HG03095 (cell line): ENCODE measurements around the gene KAT6B.

Source experiments
- ATAC-seq: cut with Tn5 transposase; IDR thresholded peaks from one replicate; pipeline ENCODE4 v1.9.1; 2021; ENCODE audit warnings: moderate library complexity; ENCODE audit not compliant: unreplicated experiment

Gene KAT6B

GRCh38 chr10:75008952-75009351 lies 182.6 kb downstream of the KAT6B start:
- no peak for ATAC-seq

- no peak for ATAC-seq
Observed at GRCh38 chr10:75009426-75009825, 183.0 kb downstream of the KAT6B start.

- ATAC-seq, result no peak
Observed at GRCh38 chr10:75010373-75010772, 184.0 kb downstream of the KAT6B start.

GRCh38 chr10:75011221-75011620 lies 184.8 kb downstream of the KAT6B start:
- no peak for ATAC-seq

- no peak for ATAC-seq
Observed at GRCh38 chr10:75012471-75012870, 186.1 kb downstream of the KAT6B start.

GRCh38 chr10:75013007-75013406 lies 186.6 kb downstream of the KAT6B start:
- no peak for ATAC-seq

GRCh38 chr10:75013522-75013921 lies 187.1 kb downstream of the KAT6B start:
- ATAC-seq, result no peak

- no peak for ATAC-seq
Observed at GRCh38 chr10:75014516-75015230, 188.3 kb downstream of the KAT6B start.

- no peak for ATAC-seq
Observed at GRCh38 chr10:75015442-75015841, 189.0 kb downstream of the KAT6B start.

- no peak for ATAC-seq
Observed at GRCh38 chr10:75016325-75016724, 189.9 kb downstream of the KAT6B start.

GRCh38 chr10:75018251-75018650 lies 191.9 kb downstream of the KAT6B start:
- no peak for ATAC-seq

- ATAC-seq, result no peak
Observed at GRCh38 chr10:75018686-75019307, 192.4 kb downstream of the KAT6B start.

GRCh38 chr10:75019370-75019769 lies 193.0 kb downstream of the KAT6B start:
- no peak for ATAC-seq

GRCh38 chr10:75020168-75020567 lies 193.8 kb downstream of the KAT6B start:
- no peak for ATAC-seq

GRCh38 chr10:75021379-75022249 lies 195.2 kb downstream of the KAT6B start:
- ATAC-seq, result no peak

- ATAC-seq, result no peak
Observed at GRCh38 chr10:75023074-75023473, 196.7 kb downstream of the KAT6B start.

- no peak for ATAC-seq
Observed at GRCh38 chr10:75024971-75025523, 198.6 kb downstream of the KAT6B start.

- ATAC-seq, result no peak
Observed at GRCh38 chr10:75028049-75028448, 201.6 kb downstream of the KAT6B start.

GRCh38 chr10:75028748-75029147 lies 202.3 kb downstream of the KAT6B start:
- ATAC-seq, result no peak

GRCh38 chr10:75029420-75029819 lies 203.0 kb downstream of the KAT6B start:
- no peak for ATAC-seq

GRCh38 chr10:75029857-75030256 lies 203.5 kb downstream of the KAT6B start:
- ATAC-seq, result no peak
